Astrocyte of the spinal cord (primary cell): Measurements from ENCODE around the gene BCL2.

Experiments
- DNase-seq: peaks from one replicate; pipeline ENCODE4 v3.0.0; 2011; ENCODE audit warnings: low read depth, low spot score
- H3K4me3 ChIP-seq: 2 replicates; pipeline ENCODE4 v1.5.1; 2011; ENCODE audit warnings: low read depth, mild to moderate bottlenecking, low read length, moderate library complexity
- in situ Hi-C: cut with HindIII; loops from 2 replicates; pipeline ENCODE4 v1.10.0; 2017; ENCODE audit warnings: low sequenced_read_pairs
- TF ChIP-seq, protein P1 (sequence below): IDR thresholded peaks from 2 replicates; pipeline ENCODE4 v1.5.1; 2012; ENCODE audit warnings: low read depth, mild to moderate bottlenecking, low read length, inconsistent platforms

Gene BCL2

DNA sequence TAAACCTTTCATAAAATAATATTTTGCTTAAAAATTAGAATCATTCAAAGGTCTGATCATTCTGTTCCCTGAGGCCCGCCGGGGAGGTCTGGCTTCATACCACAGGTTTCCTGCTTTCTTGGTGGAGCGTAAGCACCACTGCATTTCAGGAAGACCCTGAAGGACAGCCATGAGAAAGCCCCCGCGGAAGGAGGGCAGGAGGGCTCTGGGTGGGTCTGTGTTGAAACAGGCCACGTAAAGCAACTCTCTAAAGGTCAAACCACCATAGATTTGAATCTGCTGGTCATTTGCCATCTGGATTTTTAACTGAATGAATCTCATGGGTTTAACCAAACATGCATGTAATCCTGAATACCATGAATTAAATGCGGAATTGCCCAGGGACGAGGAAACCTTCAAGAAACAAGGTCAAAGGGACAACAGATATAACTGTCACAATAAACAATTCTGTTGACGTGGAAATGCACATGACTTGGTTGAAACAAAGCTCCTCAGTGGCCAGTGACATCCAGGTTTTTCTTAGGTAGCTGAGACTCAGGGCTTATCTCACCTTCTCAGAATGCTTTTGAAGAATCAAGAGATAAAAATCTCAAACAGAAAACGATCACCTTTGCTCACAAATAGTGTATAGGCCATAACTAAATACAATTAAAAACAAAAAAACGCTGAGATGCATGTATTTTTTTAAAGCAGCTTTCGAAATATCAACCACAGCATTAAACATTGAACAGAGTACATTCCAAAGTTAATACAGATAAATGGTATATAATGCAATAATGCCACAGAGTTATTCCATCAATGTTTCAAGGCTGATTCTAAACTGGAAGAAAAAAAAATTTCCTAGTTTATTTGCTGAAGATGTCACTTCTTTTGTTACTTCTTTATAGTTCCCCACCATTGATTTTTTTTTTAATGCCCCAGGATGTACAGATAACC is 193.2 kb downstream of the BCL2 start:
- TF ChIP-seq, protein P1, sequence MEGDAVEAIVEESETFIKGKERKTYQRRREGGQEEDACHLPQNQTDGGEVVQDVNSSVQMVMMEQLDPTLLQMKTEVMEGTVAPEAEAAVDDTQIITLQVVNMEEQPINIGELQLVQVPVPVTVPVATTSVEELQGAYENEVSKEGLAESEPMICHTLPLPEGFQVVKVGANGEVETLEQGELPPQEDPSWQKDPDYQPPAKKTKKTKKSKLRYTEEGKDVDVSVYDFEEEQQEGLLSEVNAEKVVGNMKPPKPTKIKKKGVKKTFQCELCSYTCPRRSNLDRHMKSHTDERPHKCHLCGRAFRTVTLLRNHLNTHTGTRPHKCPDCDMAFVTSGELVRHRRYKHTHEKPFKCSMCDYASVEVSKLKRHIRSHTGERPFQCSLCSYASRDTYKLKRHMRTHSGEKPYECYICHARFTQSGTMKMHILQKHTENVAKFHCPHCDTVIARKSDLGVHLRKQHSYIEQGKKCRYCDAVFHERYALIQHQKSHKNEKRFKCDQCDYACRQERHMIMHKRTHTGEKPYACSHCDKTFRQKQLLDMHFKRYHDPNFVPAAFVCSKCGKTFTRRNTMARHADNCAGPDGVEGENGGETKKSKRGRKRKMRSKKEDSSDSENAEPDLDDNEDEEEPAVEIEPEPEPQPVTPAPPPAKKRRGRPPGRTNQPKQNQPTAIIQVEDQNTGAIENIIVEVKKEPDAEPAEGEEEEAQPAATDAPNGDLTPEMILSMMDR: no peak
- H3K4me3 ChIP-seq: no peak overlapping the region
- in situ Hi-C loops: no loop called here
- no peak for DNase-seq

DNA sequence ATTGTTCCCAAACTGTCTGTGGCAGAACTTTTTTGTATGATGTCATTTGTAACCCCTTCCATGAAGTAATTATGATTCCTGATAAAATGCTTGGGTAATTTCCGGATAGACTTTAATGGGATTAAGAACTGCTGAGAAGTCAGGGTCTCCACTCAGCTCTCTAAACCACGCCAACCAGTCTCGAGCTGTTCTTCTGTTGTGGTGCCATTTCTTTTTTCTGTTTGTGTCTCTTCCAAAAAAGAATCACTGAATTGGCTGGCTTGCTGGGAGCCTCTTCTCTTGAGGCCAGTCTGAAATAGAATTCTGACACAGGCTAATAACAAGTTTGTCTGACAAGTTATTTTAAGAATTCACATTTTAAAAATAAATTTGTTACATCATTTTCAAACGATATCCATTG is 198.9 kb downstream of the BCL2 start:
- TF ChIP-seq, protein P1: no peak

DNA sequence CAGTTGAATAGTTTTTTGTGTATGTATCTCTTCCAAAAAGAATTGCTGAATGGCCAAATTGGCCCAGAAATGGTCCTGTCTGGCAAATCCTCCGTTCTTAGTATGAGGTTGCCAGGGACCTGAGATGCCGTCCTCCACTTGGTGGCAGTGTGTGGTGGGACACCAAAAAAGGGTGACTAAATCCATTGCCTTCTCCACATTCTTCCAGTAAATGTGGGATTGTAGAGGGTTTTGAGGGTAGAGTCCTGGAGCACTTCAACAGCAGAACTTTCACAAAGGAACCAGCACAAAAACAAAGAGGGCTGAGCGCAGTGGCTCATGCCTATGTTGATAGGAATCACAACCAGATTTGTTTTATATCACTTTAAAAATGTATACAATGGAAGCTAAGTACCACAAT is 199.9 kb downstream of the BCL2 start:
- no peak overlapping the region for H3K4me3 ChIP-seq
- in situ Hi-C loops: no loop called here
- TF ChIP-seq, protein P1: peak; percentile 61
- DNase-seq: peak; percentile 15

More for the DNA sequence above, 198.9 kb downstream of the BCL2 start:
- in situ Hi-C loops: no loop called here
- no peak for DNase-seq
- H3K4me3 ChIP-seq: no peak overlapping the region

DNA sequence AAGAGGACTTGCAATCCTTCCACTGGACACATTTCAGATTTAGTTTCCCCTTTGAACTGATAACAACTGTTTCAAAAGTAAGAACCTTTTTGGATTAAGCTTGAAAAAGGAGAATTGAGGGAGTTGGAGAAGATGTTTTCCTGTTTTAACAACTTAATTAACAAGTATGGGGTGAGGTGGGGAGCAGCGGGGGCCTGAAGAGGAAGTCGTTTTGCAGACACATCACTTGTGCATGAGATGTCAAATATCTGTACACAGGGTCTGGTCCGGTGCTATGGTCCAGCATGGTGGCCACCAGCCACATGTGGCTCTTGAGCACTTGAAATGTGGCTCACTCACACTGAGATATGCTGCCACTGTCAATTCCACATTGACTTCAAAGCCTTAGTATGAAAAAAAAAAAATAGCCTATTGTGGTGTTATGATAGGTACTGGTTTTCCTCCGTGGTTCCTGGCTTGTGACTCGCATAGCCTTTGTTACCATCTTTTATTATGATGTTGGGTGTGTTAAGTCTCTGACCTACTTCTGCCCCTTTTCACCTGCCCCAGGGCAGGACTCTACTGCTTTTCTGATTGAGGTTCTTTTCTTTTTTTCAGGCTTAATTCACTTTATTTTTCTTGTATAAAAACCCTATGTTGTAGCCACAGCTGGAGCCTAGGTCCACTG is 205.5 kb downstream of the BCL2 start:
- DNase-seq: no peak
- in situ Hi-C loops: no loop called here
- H3K4me3 ChIP-seq: no peak overlapping the region
- TF ChIP-seq, protein P1: no peak

DNA sequence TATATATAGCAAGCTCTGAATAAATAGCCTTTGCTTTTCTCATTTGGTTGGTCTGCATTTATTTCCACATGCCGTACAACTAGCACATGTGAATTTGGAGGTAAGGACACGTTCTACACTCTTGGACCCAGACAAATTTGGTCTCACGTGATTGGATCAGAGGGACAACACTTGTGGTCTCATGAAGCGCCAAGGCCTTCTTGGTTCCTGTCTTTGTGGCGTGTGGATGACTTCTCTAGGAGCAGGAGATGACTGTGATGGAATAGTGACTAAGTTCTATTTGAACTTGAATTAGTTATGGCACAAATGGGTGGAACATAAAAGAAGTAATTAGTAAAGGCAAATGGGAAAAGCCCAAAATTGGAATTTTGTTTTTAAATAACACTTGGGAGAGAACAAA is 206.9 kb downstream of the BCL2 start:
- no peak overlapping the region for H3K4me3 ChIP-seq
- TF ChIP-seq, protein P1: no peak
- in situ Hi-C loops: no loop called here
- no peak for DNase-seq

DNA sequence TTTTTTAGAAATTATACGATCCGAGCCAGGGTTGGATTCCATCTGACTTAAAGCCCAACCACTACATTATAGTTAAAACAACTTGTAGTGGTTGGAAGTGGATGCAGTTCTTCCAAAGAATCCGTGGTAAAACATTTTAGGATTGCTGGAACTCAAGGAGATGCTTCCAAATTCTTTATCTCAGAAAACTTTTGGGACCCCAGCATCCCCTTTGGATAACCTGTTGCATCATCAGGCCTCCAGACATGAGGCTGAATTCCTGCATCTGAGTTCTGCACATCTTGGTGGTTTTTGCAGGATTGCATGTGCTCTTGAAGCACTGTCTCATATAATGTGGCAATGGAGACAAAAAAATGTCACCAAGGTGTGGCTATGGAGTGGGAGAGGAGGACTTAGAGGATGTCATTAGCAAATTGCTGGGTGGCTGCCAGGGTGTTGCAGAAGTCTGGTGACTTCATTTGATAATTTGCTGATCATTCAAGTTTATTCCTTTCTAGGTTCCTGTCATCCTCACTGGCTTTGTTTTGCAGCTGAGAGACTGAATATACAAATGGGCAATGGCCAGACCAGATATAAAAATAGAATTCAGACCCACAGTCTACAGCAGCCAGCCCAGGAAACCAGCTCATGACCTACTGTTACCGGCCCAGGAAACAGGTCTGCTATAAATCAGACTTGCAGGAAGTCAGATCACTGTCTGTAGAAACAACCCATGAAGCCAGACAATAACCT is 207.7 kb downstream of the BCL2 start:
- in situ Hi-C loops: no loop called here
- H3K4me3 ChIP-seq: no peak overlapping the region
- DNase-seq: no peak
- TF ChIP-seq, protein P1: no peak
